ENCODE data around the gene MRTFA. TPM values are rescaled to one million over a fixed set of nuclear protein-coding genes. Genes with fewer than 3 reads are reported as not detected.

MRTFA gene
- total and polyA plus RNA-seq, 10 donors, result 17.6 to 138 (median 83.9) TPM

DNA sequence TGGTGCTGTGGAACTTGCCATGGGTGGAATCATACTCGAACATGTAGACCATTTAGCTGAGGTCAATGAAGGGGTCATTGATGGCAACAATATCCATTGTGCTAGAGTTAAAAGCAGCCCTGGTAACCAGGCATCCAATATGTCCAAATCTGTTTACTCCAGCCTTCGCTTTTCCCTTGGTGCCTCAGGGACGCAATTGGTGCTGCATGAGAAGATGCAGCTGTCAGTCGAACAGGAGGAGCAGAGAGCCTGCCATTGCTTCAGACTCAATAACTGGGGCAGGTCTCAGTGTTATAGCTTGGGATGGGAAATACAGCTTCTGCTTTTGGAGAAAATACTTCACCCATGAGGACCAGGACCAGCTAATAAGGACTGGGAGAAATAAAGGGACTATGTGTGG is 37.8 kb upstream of the MRTFA start:
- Histone ChIP-seq H3K27ac (no peak overlapping the region), H3K9me3 (no peaks in the 10 kb centered on the region), H3K4me3 (no peak overlapping the region), H3K36me3 (no peaks in the 10 kb centered on the region), H3K4me1 (peaks cover 0 to 6% (median 2%) of the 10 kb centered on the region in 6 donors), H3K27me3 (replicated peaks in 1 of 7) (peaks cover 0 to 9% (median 3%) of the 10 kb centered on the region in 7 donors)
- TF ChIP-seq, protein P1, sequence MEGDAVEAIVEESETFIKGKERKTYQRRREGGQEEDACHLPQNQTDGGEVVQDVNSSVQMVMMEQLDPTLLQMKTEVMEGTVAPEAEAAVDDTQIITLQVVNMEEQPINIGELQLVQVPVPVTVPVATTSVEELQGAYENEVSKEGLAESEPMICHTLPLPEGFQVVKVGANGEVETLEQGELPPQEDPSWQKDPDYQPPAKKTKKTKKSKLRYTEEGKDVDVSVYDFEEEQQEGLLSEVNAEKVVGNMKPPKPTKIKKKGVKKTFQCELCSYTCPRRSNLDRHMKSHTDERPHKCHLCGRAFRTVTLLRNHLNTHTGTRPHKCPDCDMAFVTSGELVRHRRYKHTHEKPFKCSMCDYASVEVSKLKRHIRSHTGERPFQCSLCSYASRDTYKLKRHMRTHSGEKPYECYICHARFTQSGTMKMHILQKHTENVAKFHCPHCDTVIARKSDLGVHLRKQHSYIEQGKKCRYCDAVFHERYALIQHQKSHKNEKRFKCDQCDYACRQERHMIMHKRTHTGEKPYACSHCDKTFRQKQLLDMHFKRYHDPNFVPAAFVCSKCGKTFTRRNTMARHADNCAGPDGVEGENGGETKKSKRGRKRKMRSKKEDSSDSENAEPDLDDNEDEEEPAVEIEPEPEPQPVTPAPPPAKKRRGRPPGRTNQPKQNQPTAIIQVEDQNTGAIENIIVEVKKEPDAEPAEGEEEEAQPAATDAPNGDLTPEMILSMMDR (IDR thresholded peaks at IDR 0.05 in 8 of 11, conservative IDR thresholded peaks at IDR 0.05 in 3 of 11), result no peak
- TF ChIP-seq POLR2A (IDR thresholded peaks at IDR 0.05), result no peak
- no peak for TF ChIP-seq POLR2AphosphoS5 (IDR thresholded peaks at IDR 0.05)
- DNase-seq, result no peak
- intact Hi-C loops (cut with DNase I; ENCODE audit: low total_unique reads), result no loop called here
- WGBS, 5 donors, result 90 to 96% (median 92%) methylated on average over 4 of the region's 4 CpGs

DNA sequence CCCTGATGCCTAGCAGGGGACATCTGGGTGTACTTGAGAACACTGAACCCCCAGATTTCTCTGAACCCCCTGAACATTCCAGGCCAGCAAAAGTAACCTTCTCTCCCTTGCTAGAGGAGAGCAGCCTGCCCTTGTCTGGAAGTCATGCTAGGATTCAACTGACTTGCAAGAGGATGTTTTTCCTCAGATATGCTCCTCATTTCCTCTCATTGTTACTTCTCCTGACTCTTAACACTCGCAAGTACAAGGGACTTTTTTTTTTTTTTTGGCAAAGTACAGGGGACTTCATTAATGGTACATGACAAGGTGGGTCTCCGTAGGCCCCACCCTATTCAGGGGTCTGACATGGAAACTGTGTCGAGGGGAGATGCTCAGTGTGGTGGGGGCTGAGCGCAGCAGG is 36.5 kb upstream of the MRTFA start:
- Histone ChIP-seq H3K4me3 (no peak overlapping the region), H3K4me1 (peaks cover 0 to 6% (median 0%) of the 10 kb centered on the region in 6 donors), H3K36me3 (no peaks in the 10 kb centered on the region), H3K27ac (no peak overlapping the region), H3K27me3 (replicated peaks in 1 of 7) (no peaks in the 10 kb centered on the region), H3K9me3 (no peaks in the 10 kb centered on the region)
- TF ChIP-seq POLR2A (IDR thresholded peaks at IDR 0.05), result no peak
- no peak for TF ChIP-seq POLR2AphosphoS5 (IDR thresholded peaks at IDR 0.05)
- TF ChIP-seq, protein P1 (IDR thresholded peaks at IDR 0.05 in 8 of 11, conservative IDR thresholded peaks at IDR 0.05 in 3 of 11), result no peak
- 74 to 89% (median 82%) methylated on average over 4 of the region's 4 CpGs for WGBS, 5 donors
- intact Hi-C loops (cut with DNase I; ENCODE audit: low total_unique reads), result no loop called here
- no peak for DNase-seq

DNA sequence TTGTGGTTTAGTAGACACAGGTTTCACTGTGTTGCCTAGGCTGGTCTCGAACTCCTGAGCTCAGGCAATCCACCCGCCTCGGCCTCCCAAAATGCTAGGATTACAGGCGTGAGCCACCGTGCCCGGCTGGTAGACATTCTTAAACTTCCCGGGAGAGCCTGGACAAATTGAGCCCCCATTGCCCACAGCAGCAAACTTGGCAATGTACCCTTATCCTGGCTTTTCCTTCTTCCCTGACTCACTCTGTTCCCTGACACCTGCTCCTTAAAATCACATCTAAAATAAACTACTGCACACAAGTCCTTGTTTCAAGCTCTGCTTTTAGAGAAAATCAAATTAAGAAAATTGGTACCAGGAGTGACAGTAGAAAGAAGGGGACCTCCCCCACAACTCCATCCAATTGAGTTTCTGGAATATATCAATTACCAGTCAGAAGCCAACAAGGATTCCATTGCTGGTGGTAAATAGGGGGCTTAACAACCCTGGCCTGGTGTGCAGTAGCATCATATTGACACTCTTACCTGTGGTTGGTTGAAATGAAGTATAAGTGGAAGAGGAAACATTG is 35.4 kb upstream of the MRTFA start:
- WGBS, 5 donors, result 90 to 97% (median 96%) methylated on average over 7 of the region's 7 CpGs
- intact Hi-C loops (cut with DNase I; ENCODE audit: low total_unique reads), result no loop called here
- no peak overlapping the region for H3K27ac ChIP-seq

DNA sequence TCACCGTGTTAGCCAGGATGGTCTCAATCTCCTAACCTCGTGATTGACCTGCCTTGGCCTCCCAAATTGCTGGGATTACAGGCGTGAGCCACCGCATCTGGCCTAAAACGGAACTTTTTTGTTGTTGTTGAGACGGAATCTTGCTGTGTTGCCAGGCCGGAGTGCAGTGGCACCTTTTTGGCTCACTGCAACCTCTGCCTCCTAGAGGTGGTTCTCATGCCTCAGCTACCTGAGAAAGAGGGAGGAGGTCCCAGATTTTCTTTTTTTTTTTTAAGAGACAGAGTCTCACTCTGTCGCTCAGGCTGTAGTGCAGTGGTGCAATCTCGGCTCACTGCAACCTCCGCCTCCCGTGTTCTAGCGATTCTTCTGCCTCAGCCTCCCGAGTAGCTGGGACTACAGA is 34.9 kb upstream of the MRTFA start:
- intact Hi-C loops (cut with DNase I; ENCODE audit: low total_unique reads), result no loop called here
- H3K9me3 ChIP-seq, result no peaks in the 10 kb centered on the region
- no peaks in the 10 kb centered on the region for H3K36me3 ChIP-seq
- H3K4me1 ChIP-seq, result peaks cover 0 to 8% (median 0%) of the 10 kb centered on the region in 6 donors
- no peak overlapping the region for H3K27ac ChIP-seq
- no peaks in the 10 kb centered on the region for H3K27me3 ChIP-seq (replicated peaks in 1 of 7)
- no peak for DNase-seq
- TF ChIP-seq, protein P1 (IDR thresholded peaks at IDR 0.05 in 8 of 11, conservative IDR thresholded peaks at IDR 0.05 in 3 of 11), result no peak
- TF ChIP-seq POLR2A (IDR thresholded peaks at IDR 0.05), result no peak
- TF ChIP-seq POLR2AphosphoS5 (IDR thresholded peaks at IDR 0.05), result no peak
- WGBS, 5 donors, result 90 to 96% (median 94%) methylated on average over 13 of the region's 13 CpGs
- no peak overlapping the region for H3K4me3 ChIP-seq

More for the DNA sequence above, 35.4 kb upstream of the MRTFA start:
- peaks cover 0 to 7% (median 0%) of the 10 kb centered on the region in 6 donors for H3K4me1 ChIP-seq
- H3K27me3 ChIP-seq (replicated peaks in 1 of 7), result no peaks in the 10 kb centered on the region
- H3K4me3 ChIP-seq, result no peak overlapping the region
- no peaks in the 10 kb centered on the region for H3K36me3 ChIP-seq
- TF ChIP-seq POLR2A (IDR thresholded peaks at IDR 0.05) (no peak), POLR2AphosphoS5 (IDR thresholded peaks at IDR 0.05) (no peak)
- TF ChIP-seq, protein P1 (IDR thresholded peaks at IDR 0.05 in 8 of 11, conservative IDR thresholded peaks at IDR 0.05 in 3 of 11), result no peak
- H3K9me3 ChIP-seq, result no peaks in the 10 kb centered on the region
- DNase-seq, result no peak
